Heart right ventricle (tissue), 16 donors: ENCODE data around the gene CKS1B. TPM values are rescaled to one million over a fixed set of nuclear protein-coding genes. Genes with fewer than 3 reads are reported as not detected.
A peak's percentile ranks its signal among the peaks of the same experiment; 100 is the strongest.

Experiments used
- ATAC-seq, 8 donors: fragments of 200-7000 bp; cut with Tn5 transposase; one replicate each; pipeline ENCODE4 v1.9.1; 2020; ENCODE audit warnings: mild to moderate bottlenecking in 8 of 8, moderate library complexity in 8 of 8, moderate number of reproducible peaks in 1 of 8
- DNase-seq, 2 donors: peaks; one replicate each; pipeline ENCODE4 v3.0.0-alpha.2; 2020
- H3K27ac ChIP-seq, 10 donors: fragments of 200-600 bp; sonication (generic) in 2 of 10; one replicate each; pipeline versions ENCODE4 v1.5.0 to v1.8.0; 2020 to 2022; ENCODE audit warnings: mild to moderate bottlenecking in 3 of 10
- H3K27me3 ChIP-seq, 7 donors: fragments of 200-600 bp; one replicate each; pipeline ENCODE4 v1.8.0; 2021 to 2022; ENCODE audit warnings: mild to moderate bottlenecking in 2 of 7
- H3K36me3 ChIP-seq, 9 donors: fragments of 200-600 bp; sonication (generic) in 1 of 9; one replicate each; pipeline versions ENCODE4 v1.5.0 to v1.8.0; 2020 to 2022; ENCODE audit warnings: mild to moderate bottlenecking in 2 of 9
- H3K4me1 ChIP-seq, 9 donors: fragments of 200-600 bp; sonication (generic) in 1 of 9; one replicate each; pipeline versions ENCODE4 v1.5.0 to v1.8.0; 2020 to 2022; ENCODE audit warnings: mild to moderate bottlenecking in 4 of 9
- H3K4me3 ChIP-seq, 10 donors: fragments of 200-600 bp; sonication (generic) in 2 of 10; one replicate each; pipeline versions ENCODE4 v1.5.0 to v1.8.0; 2020 to 2022; ENCODE audit warnings: mild to moderate bottlenecking in 7 of 10, moderate library complexity in 2 of 10
- H3K9me3 ChIP-seq, 11 donors: fragments of 200-600 bp in 10 of 11; sonication (generic) in 2 of 11; one replicate each; pipeline versions ENCODE4 v1.5.0 to v1.8.0; 2013 to 2022; ENCODE audit warnings: mild to moderate bottlenecking in 2 of 11, control low read depth in 1 of 11, moderate library complexity in 1 of 11
- CTCF ChIP-seq, 9 donors: fragments of 200-600 bp; sonication (generic) in 2 of 9; IDR thresholded peaks; one replicate each; pipeline versions ENCODE4 v1.5.0 to v1.8.0; 2021 to 2022; ENCODE audit warnings: antibody characterized with exemption in 9 of 9, mild to moderate bottlenecking in 5 of 9, moderate library complexity in 1 of 9
- WGBS, 2 donors: extraction: QIAGEN DNeasy Blood & Tissue Kit; methylation state at CpG; one replicate each; pipeline ENCODE4 v1.1.7; 2013; ENCODE audit warnings: inconsistent platforms in 1 of 2; 5-methylcytosine and 5-hydroxymethylcytosine counted together
- intact Hi-C, 10 donors: fragments of 100-400 bp; cut with DNase I; formaldehyde crosslinking; loops; one replicate each; pipeline versions ENCODE4 v1.11.1 to v1.14.2; 2022
- polyA plus RNA-seq, 2 donors: library from polyadenylated mRNA; stranded (reverse); fragments of 200-250 nt; gene quantifications; one replicate each; pipeline ENCODE4 v1.2.3, GENCODE V29; 2013
- total RNA-seq, 10 donors: library from RNA; stranded (reverse); fragmentation: NEBNext Ultra II Directional in 3 of 10; extraction: Animal tissue kit (Norgen Biotek cat#: 25700) in 3 of 10; gene quantifications; one replicate each; pipeline versions ENCODE4 v1.2.1 to v1.2.4, GENCODE V29; 2021 to 2023
- donor health status: Arrhythmogenic right ventricular cardiomyopathy.
- donor health status: ischemic (EF 13 %, LVEDD 7.1; RV severe dilation, severe dysfunction).
- donor health status: healthy with polysubstance abuse.
- donor health status: DM: no; HTN: yes; CAD: no.
- donor health status: DM: no; HTN: no; CAD: no.
- donor health status: ischemic (EF 25% LVEDD 6.9; RV normal size, moderate dysfunction).
- donor health status: ischemic (EF 25% LVEDD 5.7; RV mildly dilated, moderate dysfunction).
- donor health status: healthy.
- donor health status: DM: yes; HTN: yes; CAD: no.
- donor health status: Ischemic cardiomyopathy.
- donor health status: ischemic (EF 35%, LVEDD 5.7; RV mildly dilated, moderate dysfunction).
- donor health status: nonischemic (EF 11% LVEDD 7.7; RV severe dilation, severe dysfunction).
- donor health status: DM: yes; HTN: yes; CAD: no.
- donor health status: PGD.
- donor health status: ischemic (EF 29% LVEDD 5.4; RV normal size, mild dysfunction).
- donor health status: nonischemic (EF 23%, LVEDD 6.1; RV moderate dilation, normal function).

Gene CKS1B
- total and polyA plus RNA-seq, 12 donors: 4.6 to 36.7 (median 17.5) TPM

- ATAC-seq: no peak
- Histone ChIP-seq H3K4me1 (peaks cover 7 to 68% (median 40%) of the 10 kb centered on the region in 9 donors), H3K4me3 (no peak overlapping the region), H3K36me3 (peaks cover 0 to 13% (median 0%) of the 10 kb centered on the region in 9 donors), H3K27ac (peak overlapping the region in 3 of 10 donors; percentile 11 to 51 (median 30)), H3K27me3 (no peaks in the 10 kb centered on the region), H3K9me3 (no peaks in the 10 kb centered on the region)
- WGBS, 2 donors: 80% methylated on average over 8 of the region's 8 CpGs
- intact Hi-C loops: no loop called here
- TF ChIP-seq CTCF (IDR thresholded peaks at IDR 0.05): no peak
- DNase-seq: no peak
Measured at GRCh38 chr1:154940651-154941194, 33.8 kb upstream of the CKS1B start.

GRCh38 chr1:154941333-154942013 lies 33.0 kb upstream of the CKS1B start:
- Histone ChIP-seq H3K27ac (peak overlapping the region in 5 of 10 donors; percentile 19 to 78 (median 43)), H3K36me3 (peaks cover 0 to 20% (median 5%) of the 10 kb centered on the region in 9 donors), H3K4me1 (peaks cover 7 to 62% (median 33%) of the 10 kb centered on the region in 9 donors), H3K9me3 (no peaks in the 10 kb centered on the region), H3K4me3 (no peak overlapping the region), H3K27me3 (no peaks in the 10 kb centered on the region)
- intact Hi-C loops: no loop called here
- TF ChIP-seq CTCF (IDR thresholded peaks at IDR 0.05): no peak
- no peak for ATAC-seq
- 66 to 81% methylated on average over 5 of the region's 5 CpGs for WGBS, 2 donors
- DNase-seq: no peak

- TF ChIP-seq CTCF (IDR thresholded peaks at IDR 0.05): peak; percentile 52 to 83 (median 76)
- WGBS, 2 donors: 46 to 52% methylated on average over 6 of the region's 6 CpGs
- intact Hi-C loops: no loop called here
- peaks cover 0 to 40% (median 7%) of the 10 kb centered on the region in 9 donors for H3K36me3 ChIP-seq
- H3K27ac ChIP-seq: peak overlapping the region in 8 of 10 donors; percentile 17 to 78 (median 36)
- H3K9me3 ChIP-seq: no peaks in the 10 kb centered on the region
- ATAC-seq (peak in 6 of 8 donors; percentile 30 to 60 (median 54)), DNase-seq (peak in 1 of 2 donors; percentile 34)
- H3K27me3 ChIP-seq: no peaks in the 10 kb centered on the region
- peaks cover 0 to 52% (median 33%) of the 10 kb centered on the region in 9 donors for H3K4me1 ChIP-seq
- no peak overlapping the region for H3K4me3 ChIP-seq
Measured at GRCh38 chr1:154943649-154944400, 30.7 kb upstream of the CKS1B start.

GRCh38 chr1:154944401-154945159 lies 29.9 kb upstream of the CKS1B start:
- H3K36me3 ChIP-seq: peaks cover 0 to 43% (median 7%) of the 10 kb centered on the region in 9 donors
- H3K9me3 ChIP-seq: no peaks in the 10 kb centered on the region
- 48% methylated on average over 9 of the region's 9 CpGs for WGBS, 2 donors
- H3K27me3 ChIP-seq: no peaks in the 10 kb centered on the region
- DNase-seq (peak in 1 of 2 donors; percentile 43), ATAC-seq (peak in 2 of 8 donors; percentile 8 to 17)
- no peak for TF ChIP-seq CTCF (IDR thresholded peaks at IDR 0.05)
- H3K4me3 ChIP-seq: no peak overlapping the region
- intact Hi-C loops: no loop called here
- H3K4me1 ChIP-seq: peaks cover 0 to 51% (median 33%) of the 10 kb centered on the region in 9 donors
- peak overlapping the region in 8 of 10 donors; percentile 17 to 78 (median 36) for H3K27ac ChIP-seq
